ENCODE measurements around the gene L1TD1.

DNA sequence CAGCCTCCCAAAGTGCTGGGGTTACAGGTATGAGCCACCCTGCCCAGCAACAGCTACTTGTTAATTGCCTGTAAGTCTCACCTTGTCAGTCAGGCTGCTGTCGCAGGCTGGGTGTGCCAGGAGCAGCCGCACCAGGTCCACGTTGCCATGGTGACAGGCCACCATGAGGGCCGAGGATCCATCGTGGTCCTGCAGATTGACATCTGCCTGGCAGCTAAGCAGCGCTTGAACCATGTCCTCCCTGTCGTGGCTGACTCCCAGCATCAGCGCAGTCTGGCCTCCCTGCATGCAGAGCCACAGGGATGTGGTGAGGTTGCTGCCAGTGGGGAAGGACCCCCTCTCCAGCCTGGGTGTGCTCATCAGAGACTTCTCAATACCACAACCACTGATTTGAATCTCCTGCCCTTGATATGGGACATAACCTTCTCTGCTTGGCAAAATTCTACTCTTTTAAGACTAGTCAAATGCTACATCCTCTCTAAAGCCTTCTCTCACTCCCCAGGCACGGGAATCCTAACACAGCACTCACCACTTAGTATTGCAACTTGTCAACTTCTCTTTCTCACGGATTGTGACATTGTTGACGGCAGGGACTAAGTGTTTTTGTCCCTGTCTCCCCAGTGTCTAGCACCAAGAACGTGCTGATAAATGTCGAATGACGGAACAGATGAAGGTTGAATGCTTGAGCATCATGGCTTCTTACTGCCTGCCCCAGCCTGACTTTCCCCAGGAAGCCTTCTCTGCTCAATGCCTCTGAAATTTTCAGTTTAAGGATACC is 52.9 kb downstream of the L1TD1 start:
- TF ChIP-seq, protein P1, sequence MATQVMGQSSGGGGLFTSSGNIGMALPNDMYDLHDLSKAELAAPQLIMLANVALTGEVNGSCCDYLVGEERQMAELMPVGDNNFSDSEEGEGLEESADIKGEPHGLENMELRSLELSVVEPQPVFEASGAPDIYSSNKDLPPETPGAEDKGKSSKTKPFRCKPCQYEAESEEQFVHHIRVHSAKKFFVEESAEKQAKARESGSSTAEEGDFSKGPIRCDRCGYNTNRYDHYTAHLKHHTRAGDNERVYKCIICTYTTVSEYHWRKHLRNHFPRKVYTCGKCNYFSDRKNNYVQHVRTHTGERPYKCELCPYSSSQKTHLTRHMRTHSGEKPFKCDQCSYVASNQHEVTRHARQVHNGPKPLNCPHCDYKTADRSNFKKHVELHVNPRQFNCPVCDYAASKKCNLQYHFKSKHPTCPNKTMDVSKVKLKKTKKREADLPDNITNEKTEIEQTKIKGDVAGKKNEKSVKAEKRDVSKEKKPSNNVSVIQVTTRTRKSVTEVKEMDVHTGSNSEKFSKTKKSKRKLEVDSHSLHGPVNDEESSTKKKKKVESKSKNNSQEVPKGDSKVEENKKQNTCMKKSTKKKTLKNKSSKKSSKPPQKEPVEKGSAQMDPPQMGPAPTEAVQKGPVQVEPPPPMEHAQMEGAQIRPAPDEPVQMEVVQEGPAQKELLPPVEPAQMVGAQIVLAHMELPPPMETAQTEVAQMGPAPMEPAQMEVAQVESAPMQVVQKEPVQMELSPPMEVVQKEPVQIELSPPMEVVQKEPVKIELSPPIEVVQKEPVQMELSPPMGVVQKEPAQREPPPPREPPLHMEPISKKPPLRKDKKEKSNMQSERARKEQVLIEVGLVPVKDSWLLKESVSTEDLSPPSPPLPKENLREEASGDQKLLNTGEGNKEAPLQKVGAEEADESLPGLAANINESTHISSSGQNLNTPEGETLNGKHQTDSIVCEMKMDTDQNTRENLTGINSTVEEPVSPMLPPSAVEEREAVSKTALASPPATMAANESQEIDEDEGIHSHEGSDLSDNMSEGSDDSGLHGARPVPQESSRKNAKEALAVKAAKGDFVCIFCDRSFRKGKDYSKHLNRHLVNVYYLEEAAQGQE (tag by site-specific recombination; IDR thresholded peaks at IDR 0.05), result no peak
- no peak for TF ChIP-seq ZNF24 (tag by site-specific recombination; IDR thresholded peaks at IDR 0.05)
- no peak for TF ChIP-seq KLF10 (tag by site-specific recombination; IDR thresholded peaks at IDR 0.05)
